DMS53 treated with DMSO at 0.1 percent for 48 hours (cell line): ENCODE results near the gene RAP1GAP2.
"Not testable (repeated sequence)": the region's sequence is repeated elsewhere in the genome, so short reads cannot be mapped to it uniquely, and the experiment has no call there.

Experiments
- DNase-seq: peaks from one replicate; lab custom pipeline; 2025; ENCODE audit not compliant: unreplicated experiment; lab: John Stamatoyannopoulos, UW

The RAP1GAP2 gene

DNA sequence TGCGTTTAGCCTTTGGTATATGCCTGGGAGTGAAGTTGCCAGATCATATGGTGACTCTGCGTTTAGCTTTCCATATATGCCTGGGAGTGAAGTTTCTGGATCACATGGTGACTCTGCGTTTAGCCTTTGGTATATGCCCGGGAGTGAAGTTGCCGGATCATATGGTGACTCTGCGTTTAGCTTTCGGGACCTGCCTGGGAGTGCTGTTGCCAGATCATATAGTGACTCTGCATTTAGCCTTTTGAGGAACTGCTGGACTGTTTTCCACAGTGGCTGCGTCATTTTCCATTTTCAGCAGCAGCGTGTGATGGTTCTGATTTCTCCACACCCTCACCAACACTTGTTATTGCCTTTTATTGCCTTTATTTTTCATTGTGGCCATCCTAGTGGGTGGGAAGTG is 194.2 kb downstream of the RAP1GAP2 start:
- DNase-seq, result no peak

GRCh38 chr17:2991396-2992180 is 195.3 kb downstream of the RAP1GAP2 start:
- not testable (repeated sequence) for DNase-seq

DNA sequence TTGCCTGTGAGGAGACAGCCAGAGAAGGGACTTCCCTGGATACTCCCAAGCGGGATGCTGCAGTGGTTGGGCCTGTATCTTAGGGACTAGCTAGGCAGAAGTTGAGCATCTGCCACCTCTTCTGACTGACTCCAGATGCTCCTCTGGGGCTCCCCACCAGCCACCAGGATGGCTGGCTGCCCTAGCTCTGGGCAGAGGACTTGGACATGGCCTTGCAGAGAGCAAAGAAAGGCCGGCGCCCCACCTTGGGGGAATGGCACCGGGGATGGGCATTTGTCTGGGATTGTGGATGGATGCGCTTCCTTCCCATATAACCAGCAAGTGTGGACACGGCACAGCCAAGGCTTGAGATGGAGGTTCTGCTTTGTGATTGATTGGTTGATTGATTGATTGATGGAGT is 198.2 kb downstream of the RAP1GAP2 start:
- DNase-seq, result no peak

- DNase-seq, result no peak
These were observed 199.1 kb downstream of the RAP1GAP2 start for GRCh38 chr17:2995377-2995776.

DNA sequence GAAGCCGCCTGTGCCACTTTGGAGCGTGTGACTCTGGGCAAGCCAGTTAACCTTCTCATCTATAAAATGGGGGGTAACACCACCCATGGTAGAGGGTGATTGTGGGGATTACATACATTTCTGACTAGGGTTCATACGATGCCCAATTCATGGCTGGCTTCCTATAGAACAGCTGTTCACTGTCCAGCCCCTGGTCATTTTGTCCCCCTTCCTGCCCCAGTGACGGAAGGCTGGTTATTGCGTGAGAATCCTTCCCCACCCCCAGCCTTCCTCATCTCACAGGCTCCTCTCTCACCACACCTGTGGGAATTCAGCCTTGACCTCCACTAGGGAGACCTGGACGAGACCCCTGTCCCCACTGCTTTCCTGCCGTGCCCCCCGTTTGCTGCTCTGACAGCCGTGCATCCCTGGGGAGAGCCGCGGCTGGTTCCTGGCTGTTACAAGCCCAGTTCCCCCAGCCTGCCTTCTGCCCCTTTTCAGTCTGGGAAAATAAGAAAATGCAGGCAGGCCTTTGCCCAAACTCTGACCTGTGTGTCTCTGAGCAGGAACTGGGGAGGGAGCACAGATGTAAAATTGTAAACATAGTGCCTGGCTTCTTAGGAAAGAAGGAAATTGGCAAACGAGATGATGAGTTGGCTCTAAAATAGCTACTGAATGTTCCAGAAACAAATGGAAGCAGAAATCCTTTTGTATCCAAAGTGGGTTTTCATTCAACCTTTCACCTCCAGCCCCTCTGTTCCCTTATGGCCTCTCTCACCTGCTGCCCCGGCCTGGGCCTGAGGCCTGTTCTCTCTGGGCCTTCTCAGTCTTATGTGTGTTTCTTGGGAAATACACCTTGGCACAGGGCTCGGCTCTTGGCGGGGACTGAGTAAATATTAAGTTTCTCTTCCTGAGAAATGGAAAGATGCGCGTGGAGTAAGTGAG is 199.9 kb downstream of the RAP1GAP2 start:
- no peak for DNase-seq

DNA sequence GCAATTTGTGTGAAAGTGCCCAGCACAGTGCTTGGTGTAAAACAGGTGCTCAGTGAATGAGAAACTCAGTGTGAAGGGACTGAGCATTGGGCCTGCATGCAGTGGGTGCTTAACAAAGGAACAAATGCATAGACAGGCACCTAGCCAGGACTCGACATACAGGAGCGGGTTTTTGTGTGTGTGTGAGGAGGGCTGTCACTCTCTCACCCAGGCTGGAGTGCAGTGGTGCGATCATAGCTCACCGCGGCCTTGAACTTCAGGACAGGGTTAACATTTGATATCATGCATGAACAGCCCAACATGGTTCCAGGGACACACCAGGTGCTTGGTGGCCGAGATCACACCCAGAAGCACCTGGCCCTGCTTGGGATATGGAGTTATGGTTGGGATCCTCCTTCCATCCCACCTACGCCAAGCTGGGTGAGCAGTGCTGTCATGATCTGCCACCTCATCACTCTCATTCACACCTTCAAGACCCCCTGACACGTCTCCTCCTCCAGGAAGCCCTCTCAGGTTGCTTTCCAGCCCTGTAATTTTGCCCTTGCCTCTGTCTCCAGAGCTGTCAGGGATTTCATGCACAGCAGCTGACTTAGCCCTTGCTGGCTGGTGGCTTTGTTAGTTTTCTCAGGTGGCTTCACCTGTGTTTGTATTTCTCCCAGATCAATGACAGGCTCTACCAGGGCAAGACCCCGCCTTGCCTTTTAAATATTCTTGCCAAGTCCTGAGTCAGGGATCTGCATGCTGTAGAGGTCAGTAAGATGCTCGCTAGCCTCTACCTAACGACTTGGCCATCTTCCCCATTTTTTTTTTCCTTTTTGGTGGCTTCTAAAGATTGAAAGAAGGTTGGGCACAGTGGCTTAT is 200.8 kb downstream of the RAP1GAP2 start:
- no peak for DNase-seq

DNA sequence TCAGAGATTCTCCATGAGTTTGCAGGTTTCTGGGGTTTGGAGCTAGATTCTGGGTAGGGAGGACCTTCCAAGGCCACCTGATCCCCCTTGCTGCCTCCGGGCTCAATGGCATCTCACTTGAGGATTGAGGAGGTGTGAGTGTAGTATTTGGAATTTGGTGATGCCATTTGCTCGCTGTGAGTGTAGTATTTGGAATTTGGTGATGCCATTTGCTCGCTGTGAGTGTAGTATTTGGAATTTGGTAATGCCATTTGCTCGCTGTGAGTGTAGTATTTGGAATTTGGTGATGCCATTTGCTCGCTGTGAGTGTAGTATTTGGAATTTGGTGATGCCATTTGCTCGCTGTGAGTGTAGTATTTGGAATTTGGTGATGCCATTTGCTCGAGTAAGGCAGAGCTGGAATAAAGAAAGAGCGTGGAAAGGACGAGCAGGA is 202.2 kb downstream of the RAP1GAP2 start:
- DNase-seq, result not testable (repeated sequence)

DNA sequence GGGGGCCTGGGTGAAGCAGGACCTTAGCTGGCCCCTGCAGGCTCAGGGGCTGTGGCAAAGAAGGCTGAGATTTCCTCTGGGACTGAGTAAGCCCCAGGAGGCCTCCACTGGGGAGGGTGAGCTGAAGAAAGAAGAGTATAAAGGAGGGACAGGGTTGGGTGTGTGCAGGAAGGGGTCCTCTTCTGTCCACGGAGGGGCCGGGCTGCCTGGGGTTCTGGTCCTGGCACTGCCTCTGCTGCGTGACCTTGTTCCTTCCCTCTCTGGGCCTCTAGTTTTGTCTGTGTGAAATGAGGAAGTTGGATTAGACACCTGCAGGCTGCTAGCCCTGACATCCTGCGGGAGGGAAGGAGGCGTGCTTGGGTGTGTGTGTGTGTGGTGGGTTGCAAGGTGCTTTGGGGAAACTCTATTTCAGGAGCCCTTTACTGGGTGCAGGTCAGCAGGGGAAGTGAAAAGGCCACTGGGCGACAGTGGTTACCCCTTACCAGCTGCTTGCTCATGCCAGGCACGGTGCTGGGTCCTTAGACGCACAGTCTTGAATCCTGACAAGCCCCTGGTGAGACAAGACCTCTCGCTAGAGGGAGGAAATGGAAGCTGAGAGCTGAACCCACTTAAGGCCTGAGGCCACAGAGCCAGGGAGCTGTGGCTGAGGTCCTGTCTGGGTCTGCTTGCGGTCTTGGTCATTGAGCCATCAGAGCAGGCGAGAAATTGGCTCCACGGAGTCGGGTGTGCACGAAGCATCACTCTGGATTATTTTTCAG is 206.5 kb downstream of the RAP1GAP2 start:
- no peak for DNase-seq

DNA sequence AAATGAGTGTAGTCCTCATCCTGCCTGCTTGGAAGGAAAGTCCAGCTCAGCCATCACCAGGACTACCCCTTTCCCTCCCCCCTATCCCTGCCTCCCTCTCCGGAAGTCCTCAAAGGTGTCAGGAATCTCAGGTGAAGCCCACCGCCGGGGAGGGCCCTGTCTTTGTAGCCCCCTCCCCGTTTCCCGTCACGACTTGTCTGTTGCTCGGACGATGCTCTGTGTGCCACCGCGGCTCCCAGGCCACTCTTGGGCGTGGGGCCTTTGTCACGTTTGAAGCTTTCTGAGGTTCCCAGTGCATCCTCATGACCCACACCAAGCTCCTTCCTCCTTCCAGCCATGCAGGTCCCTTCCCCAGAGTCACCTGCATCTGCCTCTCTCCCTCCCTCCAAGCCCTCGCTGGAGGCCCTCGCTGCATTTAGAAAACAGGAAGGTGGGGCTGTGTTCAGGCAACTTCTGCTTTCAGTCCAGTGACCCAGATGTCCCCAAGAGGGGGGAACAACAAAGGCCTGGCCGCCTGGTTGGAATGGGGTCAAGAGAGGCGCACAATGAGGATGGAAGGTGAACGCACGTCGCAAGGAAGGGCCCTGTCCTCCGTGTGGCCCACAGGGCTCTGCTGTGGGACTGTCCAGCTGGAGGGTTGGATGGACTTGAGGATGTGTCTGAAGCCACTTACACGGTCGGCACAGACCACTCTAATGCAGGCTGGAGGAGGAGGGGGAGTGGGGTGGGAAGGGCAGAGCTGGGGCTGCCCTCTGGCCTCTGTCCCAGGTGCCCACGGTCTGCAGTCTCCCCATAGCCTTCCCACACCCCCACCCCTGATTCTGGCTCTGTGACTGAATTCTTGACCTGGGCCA is 207.3 kb downstream of the RAP1GAP2 start:
- no peak for DNase-seq

DNA sequence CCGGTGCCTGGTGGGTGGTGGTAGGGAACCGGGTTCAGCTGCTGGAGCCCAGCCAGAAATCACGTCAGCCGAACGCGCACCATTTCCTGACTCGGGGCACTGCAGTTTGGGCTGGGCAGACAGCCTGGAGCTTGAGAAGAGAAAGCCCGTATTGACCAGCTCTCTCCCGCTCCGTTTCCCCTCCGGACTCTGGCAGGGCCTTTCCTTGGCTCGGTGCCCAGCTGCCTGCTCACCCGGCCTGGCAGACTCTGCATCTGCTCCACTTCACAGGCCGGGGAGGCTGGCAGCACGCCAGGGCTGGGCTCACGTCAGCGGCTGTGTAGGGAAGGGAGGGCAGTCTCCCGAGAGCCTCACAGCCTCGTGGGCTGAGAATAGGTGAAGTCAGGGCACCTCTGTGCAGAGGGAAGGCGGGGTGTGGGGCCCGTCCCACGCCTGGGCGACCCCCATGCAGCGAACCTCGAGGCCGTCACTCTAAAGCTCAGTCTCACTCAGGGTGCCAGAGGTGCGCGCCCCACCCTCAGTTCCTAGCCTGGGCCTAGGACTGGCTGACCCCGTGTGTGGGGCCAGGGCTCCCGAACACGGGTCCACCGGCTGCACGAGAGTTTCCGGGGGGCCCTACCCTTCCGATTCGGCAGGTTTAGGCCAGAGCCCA is 208.0 kb downstream of the RAP1GAP2 start:
- DNase-seq, result peak; percentile 89

GRCh38 chr17:3004925-3005324 is 208.7 kb downstream of the RAP1GAP2 start:
- no peak for DNase-seq

GRCh38 chr17:3005696-3006095 is 209.5 kb downstream of the RAP1GAP2 start:
- DNase-seq, result no peak

- DNase-seq, result no peak
These were observed 210.6 kb downstream of the RAP1GAP2 start for GRCh38 chr17:3006801-3007200.

- DNase-seq, result no peak
These were observed 211.4 kb downstream of the RAP1GAP2 start for GRCh38 chr17:3007651-3008121.

DNA sequence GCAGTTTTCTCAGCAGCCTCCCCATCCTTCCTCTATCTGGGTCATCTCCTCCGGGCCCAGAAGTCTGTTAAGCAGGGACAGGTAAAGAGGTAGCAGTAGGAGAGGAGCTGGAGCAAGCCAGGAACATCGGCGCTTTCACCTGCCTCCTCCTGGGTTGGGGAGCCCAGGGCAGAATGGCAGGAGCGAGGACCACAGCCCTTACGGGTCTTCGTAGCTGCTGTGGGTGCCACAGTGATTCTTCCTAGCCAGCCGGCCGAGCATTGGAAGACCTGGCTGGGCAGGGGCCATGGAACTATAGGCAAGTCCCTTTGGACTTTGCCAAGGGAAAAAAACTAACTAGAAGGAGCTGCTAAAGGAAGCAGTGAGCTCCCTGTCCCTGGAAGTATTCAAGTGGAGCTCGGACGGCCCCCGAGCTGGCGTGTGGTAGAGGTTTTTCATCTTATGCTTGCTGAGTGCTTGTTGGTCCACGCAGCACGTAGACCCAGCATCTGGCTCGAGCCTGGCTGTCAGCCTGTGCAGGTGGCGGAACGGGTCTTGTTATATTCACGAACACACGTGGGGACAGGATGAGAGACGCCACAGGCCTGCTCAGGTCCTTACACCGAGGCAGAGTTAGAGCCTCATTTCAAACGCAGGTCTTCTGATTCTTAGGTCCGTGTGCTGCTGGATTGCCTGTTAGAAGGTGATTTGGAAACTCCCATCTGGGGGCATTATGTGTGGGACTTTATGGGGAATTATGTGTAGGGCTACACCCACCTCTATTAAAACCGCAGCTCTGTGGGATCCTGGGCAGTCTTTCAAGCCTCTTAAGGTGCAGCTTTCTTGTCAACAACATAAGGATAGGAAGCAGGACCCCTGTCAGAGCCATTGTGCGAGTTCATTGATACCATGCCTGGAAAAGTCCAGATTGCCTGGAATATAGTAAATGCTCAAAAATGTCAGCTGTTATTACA is 212.4 kb downstream of the RAP1GAP2 start:
- DNase-seq, result no peak

DNA sequence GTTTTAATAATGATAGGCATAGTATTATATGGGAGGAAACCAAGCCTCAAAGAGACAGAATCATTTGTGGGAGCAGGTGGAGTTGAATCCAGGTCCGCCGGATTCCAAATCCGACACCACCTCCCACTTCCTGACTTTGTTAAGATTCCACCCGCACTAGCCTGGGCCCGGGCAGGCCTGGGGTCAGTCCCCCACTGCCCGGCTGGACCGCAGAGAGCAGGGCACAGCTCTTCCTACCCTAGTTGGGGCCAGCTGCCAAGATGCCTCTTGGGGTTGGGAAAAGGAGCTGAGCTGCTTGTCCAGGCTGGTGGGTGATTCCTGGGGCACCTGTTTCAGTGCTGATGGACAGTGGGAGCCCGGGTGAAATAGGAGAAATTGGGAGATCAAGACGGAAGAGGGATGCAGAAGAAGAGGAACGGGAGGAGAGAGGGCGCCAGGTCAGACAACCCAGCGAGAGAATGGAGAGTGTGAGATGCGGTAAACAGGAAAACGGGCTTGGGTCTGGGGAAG is 213.2 kb downstream of the RAP1GAP2 start:
- no peak for DNase-seq

- no peak for DNase-seq
These were observed 215.7 kb downstream of the RAP1GAP2 start for GRCh38 chr17:3011891-3012290.
